HG03064 (cell line): ENCODE measurements around the gene ABL2.
A peak's percentile ranks its signal among the peaks of the same experiment; 100 is the strongest.

ENCODE experiments used
- ATAC-seq: cut with Tn5 transposase; IDR thresholded peaks from one replicate; pipeline ENCODE4 v1.9.1; 2021; ENCODE audit warnings: low read depth; ENCODE audit not compliant: unreplicated experiment

Gene ABL2

DNA sequence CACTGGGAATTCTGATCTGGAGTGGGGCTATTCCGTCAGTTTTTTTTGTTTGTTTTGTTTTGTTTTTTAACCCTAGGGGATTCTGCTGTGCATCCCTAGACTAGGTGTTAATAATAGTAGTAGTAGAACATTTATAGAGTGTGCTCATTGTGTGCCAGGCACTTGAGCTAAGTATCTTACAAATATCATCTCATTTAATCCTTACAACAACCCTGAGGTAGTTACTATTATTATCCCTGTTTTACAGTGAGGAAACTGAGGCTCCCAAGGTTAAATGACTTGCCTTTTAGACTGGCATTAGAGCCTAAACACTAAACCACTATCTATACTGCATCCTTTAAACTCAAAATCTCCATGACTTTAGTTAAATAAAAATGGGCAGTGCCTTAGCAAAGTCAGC, 125.5 kb downstream of the ABL2 start:
- no peak for ATAC-seq

DNA sequence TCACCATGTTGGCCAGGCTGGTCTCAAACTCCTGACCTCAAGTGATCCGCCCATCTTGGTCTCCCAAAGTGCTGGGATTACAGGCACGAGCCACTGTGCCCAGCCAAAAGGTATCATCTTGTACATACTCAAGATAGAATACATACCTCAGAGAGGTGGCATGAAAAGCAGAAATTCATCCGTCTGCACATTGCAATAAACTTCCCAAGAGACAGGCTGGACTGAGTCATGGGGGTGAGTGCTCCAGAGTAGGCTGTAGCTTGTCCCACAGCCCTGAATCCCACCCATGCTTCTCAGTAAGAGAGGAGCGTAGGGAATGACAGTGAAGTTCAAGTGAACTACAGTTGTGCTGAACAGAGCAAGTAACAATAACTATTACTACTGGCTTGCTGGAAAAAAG, 127.9 kb downstream of the ABL2 start:
- ATAC-seq, result no peak

DNA sequence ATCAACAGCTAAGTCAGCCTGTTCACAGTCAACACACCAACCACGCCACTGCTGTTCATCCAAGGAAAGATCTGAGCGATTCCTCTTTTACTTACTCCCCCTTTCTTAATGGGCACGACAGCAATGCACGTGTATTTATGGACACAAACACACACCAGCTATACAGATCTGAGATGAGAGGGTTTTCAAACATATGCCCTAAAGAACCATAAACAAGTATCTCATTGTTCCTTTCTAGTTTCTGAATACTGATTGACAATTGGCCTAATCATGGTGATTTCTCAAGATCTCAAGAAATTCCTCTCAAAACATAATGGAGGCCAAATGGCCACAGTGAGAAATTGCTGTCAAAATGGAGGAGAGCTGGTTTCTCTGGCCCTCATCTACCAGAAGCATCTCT, 129.6 kb downstream of the ABL2 start:
- ATAC-seq, result no peak

DNA sequence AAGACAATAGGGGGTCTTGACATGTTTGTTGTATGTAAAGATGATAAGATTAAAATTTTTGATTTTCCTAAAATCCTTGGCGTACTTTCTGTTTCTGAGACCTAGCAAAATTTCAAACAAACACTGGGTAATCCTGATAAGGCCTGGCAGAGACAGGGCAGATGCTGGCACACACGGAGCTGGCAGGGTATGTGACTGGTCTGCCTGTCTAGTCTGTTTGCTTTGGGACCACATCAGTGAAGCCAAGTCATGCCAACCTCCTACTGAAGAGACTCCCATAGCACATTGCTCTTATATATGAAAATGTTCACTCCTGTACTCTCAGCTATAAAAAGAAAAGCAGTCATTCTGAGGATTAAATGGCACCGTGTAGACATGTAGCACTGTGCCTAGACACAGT, 133.6 kb downstream of the ABL2 start:
- ATAC-seq, result no peak

DNA sequence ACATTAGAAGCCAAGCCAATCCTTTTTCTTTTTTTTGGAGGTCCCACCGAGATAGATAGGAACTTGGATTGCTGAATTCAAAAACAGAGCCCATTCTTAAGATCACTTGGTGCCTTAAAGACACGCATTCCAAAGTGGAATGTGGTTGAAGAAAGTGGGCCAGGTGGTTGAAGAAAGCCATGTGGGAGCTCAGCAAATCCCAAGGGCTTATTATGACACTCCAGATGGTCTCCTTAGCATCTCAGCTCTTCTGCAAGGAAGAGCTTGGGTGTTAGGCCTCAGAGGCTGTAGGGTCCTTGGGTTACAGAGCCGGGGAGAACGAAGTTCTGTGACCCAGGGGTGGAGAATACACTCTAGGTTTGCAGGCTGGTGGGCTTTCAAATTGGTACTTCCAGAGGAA, 134.1 kb downstream of the ABL2 start:
- ATAC-seq, result no peak

DNA sequence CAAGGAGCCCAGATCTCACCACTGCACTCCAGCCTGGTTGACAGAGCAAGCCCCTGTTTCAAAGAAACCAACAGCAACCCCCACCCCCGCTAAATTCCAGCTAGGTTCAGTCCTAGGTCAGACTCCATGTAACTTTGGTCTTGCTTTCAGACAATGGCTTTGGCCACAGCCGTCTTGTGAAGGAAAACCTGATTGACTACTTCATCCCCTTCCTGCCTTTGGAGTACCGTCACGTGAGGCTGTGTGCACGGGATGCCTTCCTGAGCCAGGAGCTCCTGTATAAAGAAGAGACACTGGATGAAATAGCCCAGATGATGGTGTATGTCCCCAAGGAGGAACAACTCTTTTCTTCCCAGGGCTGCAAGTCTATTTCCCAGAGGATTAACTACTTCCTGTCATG, 134.7 kb downstream of the ABL2 start:
- ATAC-seq, result no peak

DNA sequence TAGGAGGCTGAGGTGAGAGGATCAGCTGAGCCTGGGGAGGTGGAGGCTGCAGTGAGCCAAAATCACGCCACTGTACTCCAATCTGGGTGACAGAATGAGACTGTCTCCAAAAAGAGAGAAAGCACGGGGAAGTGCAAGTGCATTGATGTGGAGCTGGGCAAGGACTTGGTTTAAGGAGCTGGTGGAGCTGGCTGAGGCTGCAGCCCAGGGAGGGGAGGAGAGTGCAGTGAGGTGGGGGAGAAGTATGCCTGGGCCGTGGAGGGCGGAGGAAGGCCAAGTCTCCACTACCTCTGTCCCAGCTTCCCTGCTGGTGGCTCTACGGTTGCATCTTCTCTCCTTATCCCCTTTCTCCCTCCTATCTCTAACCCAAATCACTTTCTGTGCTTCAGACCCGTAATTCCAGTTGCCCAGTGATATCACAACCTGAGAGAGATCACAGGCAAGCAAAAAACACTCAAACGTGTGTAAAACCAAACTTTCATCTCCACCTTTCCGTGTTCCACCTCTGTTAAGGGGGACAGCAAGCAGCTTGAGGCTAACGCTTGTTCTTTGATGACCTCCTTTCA, 136.5 kb downstream of the ABL2 start:
- no peak for ATAC-seq

DNA sequence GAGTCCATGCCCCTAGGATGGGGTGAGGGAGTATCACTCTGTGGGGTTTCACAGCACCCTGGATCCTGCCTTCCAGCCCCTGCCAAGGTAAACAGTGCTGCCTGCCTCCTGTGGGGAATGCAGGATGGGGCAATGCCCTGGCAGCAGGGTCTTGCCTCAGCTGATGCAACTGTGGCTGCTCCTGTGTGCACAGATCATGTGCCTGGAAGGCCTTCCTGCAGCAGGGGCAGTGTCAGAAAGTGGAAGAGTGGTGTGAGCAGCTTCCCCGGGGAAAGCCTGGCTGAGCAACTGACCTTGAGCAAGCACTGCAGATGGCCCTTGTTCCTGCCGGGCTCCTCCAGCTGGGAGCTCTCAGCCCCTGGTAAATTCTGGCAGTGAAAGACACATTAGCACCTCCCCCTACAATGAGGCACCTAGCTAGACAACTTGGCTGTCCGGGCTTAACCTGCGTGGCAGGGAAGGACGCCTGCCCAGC, 137.7 kb downstream of the ABL2 start:
- no peak for ATAC-seq

DNA sequence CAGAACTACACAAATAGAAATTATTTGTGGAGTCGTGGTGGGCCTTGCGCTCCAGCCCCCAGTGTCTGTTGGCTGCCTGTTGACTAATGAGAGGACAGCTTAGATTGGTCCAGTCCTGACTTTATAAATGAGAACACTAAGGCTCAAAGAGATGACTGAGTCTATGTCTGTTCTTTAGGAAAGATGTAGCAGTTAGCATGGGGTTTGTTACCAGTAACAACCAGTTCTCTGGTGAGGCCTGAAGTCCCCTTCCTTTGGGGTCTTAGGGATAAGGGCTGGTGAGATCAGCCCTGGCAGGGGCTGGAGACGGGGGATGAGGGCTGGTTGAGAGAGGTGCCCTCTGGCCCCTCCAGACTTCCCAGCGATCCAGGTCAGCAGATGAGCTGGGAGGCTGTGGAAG, 138.6 kb downstream of the ABL2 start:
- no peak for ATAC-seq

DNA sequence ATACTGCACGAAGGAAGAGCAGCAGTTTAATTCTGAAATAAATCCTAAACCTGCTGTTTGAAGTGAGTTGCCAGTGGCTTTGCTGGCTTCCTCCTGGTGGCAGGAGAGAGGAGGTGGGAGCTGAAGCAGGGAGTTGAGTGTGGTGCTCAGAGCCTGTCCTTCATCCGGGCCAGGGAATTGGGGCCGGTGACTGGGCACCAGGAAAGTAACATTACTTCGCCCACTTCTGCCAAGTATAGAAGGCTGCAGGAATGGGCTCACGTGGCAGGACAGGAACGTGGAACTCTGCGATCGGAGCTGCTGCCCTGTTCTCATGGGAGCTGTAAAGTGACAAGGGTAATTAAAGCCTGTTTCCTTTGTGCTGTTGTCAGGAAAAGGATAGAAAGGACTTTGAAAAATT, 139.0 kb downstream of the ABL2 start:
- ATAC-seq, result no peak

DNA sequence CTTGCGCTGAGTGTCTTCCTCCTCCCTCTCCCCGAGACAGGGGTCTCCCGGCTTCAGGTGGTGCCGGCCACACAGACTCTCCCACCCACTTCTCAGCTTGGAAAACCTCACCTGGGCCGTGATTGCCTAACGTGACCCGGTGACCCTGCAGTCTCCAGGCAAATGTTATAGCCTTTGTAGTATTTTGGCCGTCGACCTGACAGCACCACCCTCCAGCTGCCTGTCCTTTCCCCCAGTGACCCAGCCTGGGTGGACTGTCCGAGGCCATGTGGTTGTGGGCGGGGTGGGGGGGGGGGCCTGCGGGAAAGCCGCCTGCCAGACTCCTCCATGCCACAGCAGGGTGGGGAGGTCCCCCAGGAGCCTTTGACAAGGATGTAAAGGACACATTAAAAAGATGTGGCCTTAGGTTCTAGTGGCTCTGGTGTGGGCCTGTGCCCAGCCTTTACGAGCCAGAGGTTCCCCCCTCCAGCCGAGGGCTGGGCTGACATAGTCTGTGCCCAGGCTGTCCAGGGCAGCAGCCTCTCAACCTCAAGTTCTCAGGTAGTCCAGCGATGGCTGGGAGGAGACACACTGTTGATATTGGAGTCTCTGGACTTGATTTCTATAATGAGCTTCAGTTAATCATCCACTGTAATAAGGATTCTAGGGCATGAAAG, 139.5 kb downstream of the ABL2 start:
- ATAC-seq, result no peak

DNA sequence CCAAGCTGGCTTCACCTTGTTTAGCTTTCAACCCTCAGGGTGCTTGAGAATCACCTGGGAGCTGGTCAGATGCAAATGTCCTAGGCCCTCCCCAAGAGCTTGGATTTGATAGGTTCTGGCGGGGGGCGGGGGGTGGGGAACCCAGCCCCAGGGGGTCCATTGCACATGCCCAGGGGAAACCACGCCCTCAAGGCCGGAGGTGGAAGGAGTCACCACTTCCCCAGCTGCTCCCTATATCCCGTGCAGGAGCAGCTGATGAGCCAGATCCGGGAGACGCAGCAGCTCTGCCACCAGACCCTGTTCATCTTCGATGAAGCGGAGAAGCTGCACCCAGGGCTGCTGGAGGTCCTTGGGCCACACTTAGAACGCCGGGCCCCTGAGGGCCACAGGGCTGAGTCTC, 141.8 kb downstream of the ABL2 start:
- ATAC-seq, result no peak

DNA sequence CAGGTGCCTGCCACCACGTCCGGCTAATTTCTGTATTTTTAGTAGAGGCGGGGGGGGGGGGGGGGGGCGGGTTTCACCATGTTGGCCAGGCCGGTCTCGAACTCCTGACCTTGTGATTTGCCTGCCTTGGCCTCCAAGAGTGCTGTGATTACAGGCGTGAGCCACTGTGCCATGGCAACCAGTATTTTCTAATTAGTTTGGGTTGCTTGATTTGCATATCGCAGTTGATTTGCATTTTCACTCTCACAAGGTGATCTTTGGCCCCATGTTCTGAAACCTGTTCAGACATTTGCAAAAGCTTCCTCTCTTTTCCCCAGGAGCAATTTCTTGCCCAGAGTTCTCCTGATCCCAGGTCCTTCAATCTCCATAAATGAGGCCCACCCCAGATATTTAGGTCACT, 145.9 kb downstream of the ABL2 start:
- ATAC-seq, result no peak

DNA sequence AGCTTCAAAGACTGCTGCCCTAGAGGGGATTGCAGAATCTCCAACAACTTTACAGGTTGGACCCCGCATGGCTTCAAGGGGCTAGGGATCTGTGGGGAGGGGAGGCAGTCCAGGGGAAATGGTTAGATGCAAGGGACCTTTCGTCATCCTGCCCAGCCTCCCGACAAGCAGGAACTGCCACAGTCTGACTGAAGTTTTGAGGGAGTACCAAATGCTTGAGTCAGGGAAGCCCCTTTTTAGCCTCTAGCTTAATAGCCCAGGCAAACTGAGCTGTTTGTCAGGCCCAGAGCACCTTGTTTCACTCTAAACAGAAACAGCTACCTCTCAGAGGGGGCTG, 146.5 kb downstream of the ABL2 start:
- ATAC-seq, result no peak

DNA sequence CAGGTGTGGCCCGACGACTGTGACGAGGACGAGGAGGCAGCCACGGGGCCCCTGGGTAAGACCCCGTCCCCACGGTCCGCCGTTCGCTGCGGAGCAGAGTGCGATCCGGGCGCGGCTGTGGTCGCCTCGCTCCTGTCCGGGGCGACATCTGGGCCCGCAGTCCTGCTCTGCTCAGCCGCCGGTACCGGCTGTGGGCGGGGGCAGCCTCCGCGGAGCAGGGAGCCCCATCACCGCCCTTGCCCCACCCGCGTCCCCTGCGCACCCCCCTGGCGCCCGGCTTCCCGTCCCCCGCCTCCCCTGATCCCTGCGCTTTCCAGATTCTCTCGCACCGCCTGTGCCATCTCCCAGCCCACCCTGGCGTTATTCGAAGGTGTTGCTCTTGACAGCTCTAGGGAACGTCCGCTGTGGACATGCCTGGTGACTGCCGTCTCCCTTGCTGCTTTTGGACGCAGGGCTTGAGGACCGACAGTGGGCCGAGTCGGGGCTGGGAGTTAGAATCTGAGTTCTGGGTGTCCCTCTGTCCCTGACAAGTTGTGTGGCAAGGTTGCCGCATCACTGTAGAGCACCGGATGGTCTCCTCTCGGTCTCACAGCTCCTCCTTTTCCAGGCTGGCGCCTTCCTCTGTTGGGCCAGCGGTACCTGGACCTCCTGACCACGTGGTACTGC, 147.0 kb downstream of the ABL2 start:
- ATAC-seq, result peak; percentile 14

DNA sequence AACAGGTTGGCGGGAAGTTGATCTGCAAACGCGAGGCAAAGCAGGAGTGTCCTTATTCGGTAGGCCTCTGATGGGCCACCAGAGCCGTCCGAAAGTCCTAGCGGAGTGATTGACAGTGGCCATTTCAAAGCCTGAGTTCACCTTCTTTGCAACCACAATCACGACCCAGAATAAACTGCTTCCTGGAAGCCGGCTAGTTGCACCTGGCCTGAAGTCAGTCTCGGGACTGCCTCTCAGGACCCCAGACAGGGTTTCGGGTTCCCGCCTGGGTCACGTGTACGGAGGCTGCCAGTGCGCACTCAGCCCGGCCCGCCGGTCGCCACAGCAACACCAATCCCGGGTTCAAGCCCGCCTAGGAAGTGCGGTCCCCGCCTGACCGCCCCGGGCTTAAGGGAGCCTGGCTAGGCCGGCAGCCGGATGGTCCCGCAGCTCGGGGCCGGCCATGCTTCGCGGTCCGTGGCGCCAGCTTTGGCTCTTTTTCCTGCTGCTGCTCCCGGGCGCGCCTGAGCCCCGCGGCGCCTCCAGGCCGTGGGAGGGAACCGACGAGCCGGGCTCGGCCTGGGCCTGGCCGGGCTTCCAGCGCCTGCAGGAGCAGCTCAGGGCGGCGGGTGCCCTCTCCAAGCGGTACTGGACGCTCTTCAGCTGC, 147.7 kb downstream of the ABL2 start, which contains the start of gene TOR3A:
TOR3A (plus strand) TSS at position 384 of the 646 bp plus-strand sequence; CDS start at position 443, 59 bp downstream.
- peak; percentile 83 for ATAC-seq

DNA sequence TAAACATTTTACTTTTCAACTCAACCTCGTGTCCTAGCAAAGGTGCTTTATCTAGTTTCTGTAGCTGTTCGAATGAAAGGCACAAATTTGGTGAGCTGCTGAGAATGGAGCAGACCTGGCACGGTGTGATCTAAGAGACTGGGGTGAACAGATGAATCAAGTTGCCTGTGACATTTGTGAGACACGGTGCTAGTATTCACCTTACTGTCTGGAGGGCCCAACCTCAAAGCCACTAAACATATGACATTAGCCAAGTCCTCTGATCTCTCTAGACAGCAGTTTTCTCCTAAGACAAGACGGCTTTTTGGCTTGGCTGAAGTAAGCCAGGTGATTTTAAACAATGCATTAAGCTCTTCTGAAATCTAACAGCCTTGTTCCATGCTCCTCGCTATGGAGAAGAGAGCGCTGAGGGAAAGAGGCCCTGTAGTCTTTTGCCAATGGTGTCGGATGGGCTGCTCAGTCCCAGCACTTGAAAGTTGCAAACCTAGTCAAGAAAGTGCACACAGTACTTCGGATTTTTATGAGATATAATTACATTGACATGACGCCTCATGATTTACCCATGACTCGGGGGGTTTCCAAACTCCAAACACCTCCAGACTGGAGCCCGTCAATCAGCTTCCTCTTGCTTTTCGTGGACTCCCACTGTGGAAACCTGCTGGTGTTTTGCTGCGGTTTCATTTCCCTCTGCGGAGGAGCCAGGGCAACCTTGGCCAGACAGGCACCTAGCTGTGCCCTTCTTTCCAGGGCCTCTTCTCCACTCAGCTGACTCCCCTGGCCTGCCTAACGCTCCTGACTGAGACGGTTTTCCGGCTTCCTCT, 148.4 kb downstream of the ABL2 start:
- ATAC-seq, result no peak

DNA sequence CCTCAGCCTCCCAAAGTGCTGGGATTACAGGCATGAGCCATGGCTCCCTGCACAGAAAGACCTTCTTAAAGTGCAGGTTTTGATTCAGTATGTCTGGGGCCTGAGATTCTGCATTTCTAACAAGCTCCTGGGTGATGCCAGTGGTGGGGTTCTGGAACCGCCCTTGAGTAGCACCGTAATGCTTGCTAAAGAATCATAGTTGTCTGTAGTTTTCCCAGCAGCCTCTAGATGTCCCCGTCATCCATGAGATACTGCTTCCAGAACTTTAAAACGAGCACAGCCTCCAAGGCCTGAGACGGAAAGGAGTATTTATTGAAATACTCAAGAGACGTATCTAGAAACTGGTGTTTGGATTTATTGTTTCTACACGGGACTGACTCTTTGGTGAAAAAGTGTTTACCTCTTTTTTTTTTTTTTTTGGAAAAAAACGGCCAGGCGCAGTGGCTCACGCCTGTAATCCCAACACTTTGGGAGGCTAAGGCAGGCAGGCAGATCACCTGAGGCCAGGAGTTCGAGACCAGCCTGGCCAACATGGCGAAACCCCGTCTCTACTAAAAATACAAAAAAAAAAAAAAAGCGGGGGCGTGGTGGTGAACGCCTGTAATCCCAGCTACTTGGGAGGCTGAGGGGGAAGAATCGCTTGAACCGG, 150.2 kb downstream of the ABL2 start:
- no peak for ATAC-seq

DNA sequence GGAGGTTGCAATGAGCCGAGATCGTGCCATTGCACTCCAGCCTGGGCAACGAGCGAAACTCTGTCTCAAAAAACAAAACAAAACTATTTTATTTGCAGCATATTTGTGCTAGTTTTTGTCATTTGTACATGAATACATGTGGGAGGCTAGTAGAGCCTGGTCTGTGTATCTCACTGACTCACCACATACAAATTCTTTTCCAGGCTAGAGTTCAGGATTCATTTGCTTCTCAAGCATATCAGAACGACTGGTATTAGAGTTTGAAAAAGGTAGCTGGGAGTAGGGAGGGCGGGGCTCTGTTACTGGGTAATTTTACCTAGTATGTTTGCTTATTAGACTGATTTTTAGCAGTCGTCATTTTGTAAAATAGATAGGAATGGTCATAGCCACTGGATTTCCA, 152.1 kb downstream of the ABL2 start:
- no peak for ATAC-seq

DNA sequence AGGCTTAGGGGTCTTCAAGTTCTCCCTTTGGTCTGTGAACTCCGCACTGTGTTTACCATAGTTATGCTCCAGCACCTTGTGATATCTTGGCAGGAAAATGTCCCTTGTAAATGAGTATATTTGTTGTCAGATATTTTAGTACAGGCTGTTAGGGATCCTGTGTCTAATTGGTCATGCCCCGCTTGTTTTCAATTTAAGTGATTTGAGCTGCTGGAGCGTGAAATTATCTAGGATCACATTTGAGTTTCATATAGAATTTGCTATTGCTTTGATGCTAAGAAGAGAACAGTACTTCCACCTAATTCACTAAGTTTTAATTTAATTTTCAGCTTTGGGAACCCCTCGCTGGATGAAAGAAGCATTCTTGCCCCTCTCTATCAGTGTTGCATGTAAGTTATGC, 163.0 kb downstream of the ABL2 start:
- ATAC-seq, result no peak
